ENCODE measurements around the gene FUS. TPM values are rescaled to one million over a fixed set of nuclear protein-coding genes. Genes with fewer than 3 reads are reported as not detected.
"Not testable (repeated sequence)": the region's sequence is repeated elsewhere in the genome, so short reads cannot be mapped to it uniquely, and the experiment has no call there.

Gene FUS
- total RNA-seq, 4 donors from 2014 or later: 12.5 to 69.9 (median 40.0) TPM

- 67 to 84% methylated on average over 3 of the region's 27 CpGs for WGBS, 2 donors (ENCODE audit: low coverage in 1 of 2)
- Histone ChIP-seq H3K4me1 (peaks cover 0 to 37% (median 18%) of the 10 kb centered on the region in 3 donors), H3K27ac (peak overlapping the region in 2 of 4 donors; percentile 58 to 69), H3K36me3 (no peaks in the 10 kb centered on the region), H3K27me3 (peaks cover 22% of the 10 kb centered on the region), H3K4me3 (peak overlapping the region in 1 of 2 donors; percentile 12), H3K9me3 (no peaks in the 10 kb centered on the region)
- TF ChIP-seq POLR2AphosphoS5 (IDR thresholded peaks at IDR 0.05): no peak
- no peak for TF ChIP-seq CTCF (IDR thresholded peaks at IDR 0.05)
- TF ChIP-seq POLR2A (IDR thresholded peaks at IDR 0.05): no peak
- no peak for TF ChIP-seq EP300 (IDR thresholded peaks at IDR 0.05)
- no peak for ATAC-seq
These were observed 41.0 kb upstream of the FUS start for GRCh38 chr16:31138621-31139578.

- H3K27me3 ChIP-seq, H3K4me3 ChIP-seq, H3K9me3 ChIP-seq, ATAC-seq, H3K36me3 ChIP-seq: not testable (repeated sequence)
- Histone ChIP-seq H3K27ac (peak overlapping the region in 3 of 4 donors; percentile 80 to 86 (median 82)), H3K4me1 (peaks cover 0 to 30% (median 15%) of the 10 kb centered on the region in 3 donors)
- 85% methylated on average over 6 of the region's 9 CpGs; no CpG with 5 or more reads in 1 of the 2 donors for WGBS, 2 donors (ENCODE audit: low coverage in 1 of 2)
These were observed 38.9 kb upstream of the FUS start for GRCh38 chr16:31141071-31141469.

- peaks cover 0 to 30% (median 15%) of the 10 kb centered on the region in 3 donors for H3K4me1 ChIP-seq
- H3K27me3 ChIP-seq: peaks cover 5% of the 10 kb centered on the region
- H3K36me3 ChIP-seq: no peaks in the 10 kb centered on the region
- TF ChIP-seq EP300 (IDR thresholded peaks at IDR 0.05) (no peak), CTCF (IDR thresholded peaks at IDR 0.05) (no peak), POLR2AphosphoS5 (IDR thresholded peaks at IDR 0.05) (no peak), POLR2A (IDR thresholded peaks at IDR 0.05) (no peak)
- H3K4me3 ChIP-seq: peak overlapping the region in 1 of 2 donors; percentile 62
- peak overlapping the region; percentile 16 to 86 (median 81) for H3K27ac ChIP-seq
- 18% methylated on average over 5 of the region's 10 CpGs; no CpG with 5 or more reads in 1 of the 2 donors for WGBS, 2 donors (ENCODE audit: low coverage in 1 of 2)
- H3K9me3 ChIP-seq: no peaks in the 10 kb centered on the region
- peak; percentile 11 for ATAC-seq
These were observed 38.3 kb upstream of the FUS start for GRCh38 chr16:31141489-31142108.

- Histone ChIP-seq H3K27ac (peak overlapping the region; percentile 21 to 91 (median 84)), H3K27me3 (peaks cover 10% of the 10 kb centered on the region), H3K4me3 (peak overlapping the region; percentile 33 to 62), H3K9me3 (no peaks in the 10 kb centered on the region), H3K4me1 (peaks cover 0 to 30% (median 15%) of the 10 kb centered on the region in 3 donors), H3K36me3 (no peaks in the 10 kb centered on the region)
- ATAC-seq: peak; percentile 94
- TF ChIP-seq CTCF (IDR thresholded peaks at IDR 0.05): peak in 3 of 4 experiments; percentile 98 to 100 (median 100)
- peak; percentile 73 for TF ChIP-seq POLR2AphosphoS5 (IDR thresholded peaks at IDR 0.05)
- TF ChIP-seq EP300 (IDR thresholded peaks at IDR 0.05): no peak
- TF ChIP-seq POLR2A (IDR thresholded peaks at IDR 0.05): peak in 1 of 2 donors; percentile 2
- 1 to 2% methylated on average over 8 to 20 of the region's 89 CpGs for WGBS, 2 donors (ENCODE audit: low coverage in 1 of 2)
These were observed 37.6 kb upstream of the FUS start for GRCh38 chr16:31142109-31143010.

All from gastroesophageal sphincter (tissue), 4 donors.